ENCODE results near the gene HPCAL1. TPM values are rescaled to one million over a fixed set of nuclear protein-coding genes. Genes with fewer than 3 reads are reported as not detected.

The HPCAL1 gene
- polyA plus RNA-seq, 3 donors, result 20.4 to 37.3 (median 28.5) TPM

DNA sequence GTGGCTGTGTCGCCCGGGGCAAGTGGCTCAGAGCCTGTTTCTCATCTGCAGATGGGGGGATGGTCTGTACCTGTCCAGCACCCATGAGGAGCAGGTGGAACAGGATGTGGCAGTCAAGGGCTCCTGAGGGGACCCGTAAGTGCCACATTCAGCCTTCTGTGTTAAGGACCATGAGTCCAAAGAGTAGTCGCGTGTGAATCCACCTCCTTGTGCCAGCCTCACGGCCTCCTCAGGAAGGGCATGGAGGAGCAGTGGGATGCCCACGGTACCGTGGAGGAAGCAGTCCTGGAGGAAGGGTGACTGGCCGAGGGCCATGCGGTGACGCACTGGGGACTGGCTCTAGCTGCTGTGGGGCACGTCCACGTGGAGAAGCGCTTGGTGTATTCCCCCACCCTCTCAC, 84.3 kb downstream of the HPCAL1 start:
- DNase-seq (ENCODE audit: extremely low read depth in 1 of 11, low read depth in 9 of 11, low spot score in 4 of 11), result no peak

DNA sequence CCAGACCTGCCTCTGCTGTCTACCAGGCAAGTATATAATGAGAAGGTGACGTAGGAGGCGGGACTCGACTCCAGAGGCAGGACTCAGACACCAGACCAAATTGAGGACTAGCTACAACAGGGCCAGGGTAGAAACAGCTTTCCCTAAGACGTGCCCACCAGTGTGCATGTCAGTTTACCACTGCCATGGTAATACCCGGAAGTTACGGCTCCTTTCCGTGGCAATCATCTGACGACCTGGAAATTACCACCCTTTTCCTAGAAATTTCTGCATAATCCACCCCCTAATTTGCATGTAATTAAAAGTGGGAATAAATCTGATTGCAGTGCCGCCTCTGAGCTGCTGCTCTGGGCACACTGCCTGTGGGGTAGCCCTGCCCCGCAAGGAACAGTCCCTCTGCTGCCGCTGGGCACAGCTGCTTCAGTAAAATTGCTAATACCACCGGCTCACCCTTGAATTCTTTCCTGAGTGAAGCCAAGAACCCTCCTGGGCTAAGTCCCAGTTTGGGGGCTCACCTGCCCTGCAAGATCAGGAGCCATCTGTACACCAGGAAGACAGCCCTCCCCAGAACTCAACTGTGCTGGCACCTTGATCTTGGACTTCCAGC, 86.4 kb downstream of the HPCAL1 start:
- DNase-seq (ENCODE audit: extremely low read depth in 1 of 11, low read depth in 9 of 11, low spot score in 4 of 11), result no peak

DNA sequence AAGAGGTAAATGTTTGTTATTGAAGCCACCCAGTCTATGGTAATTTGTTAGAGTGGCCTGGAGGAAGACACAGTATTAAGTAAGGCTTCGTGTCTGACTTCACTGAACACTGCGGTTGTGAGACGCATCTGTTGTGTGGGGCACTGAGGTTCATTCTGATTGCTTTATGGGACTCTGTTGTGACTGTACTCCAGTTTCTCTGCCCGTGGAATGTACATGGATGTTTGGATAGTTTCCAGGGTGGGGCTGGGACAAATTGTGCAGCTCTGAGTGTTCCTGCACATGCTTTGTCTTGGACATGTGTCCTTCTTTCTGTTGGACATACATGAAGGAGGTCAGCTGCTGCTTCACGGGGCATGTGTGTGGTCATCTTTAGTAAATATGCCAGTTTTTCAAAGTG, 86.9 kb downstream of the HPCAL1 start:
- no peak for DNase-seq (ENCODE audit: extremely low read depth in 1 of 11, low read depth in 9 of 11, low spot score in 4 of 11)

GRCh38 chr2:10390369-10390801, 87.7 kb downstream of the HPCAL1 start:
- no peak for DNase-seq (ENCODE audit: extremely low read depth in 1 of 11, low read depth in 9 of 11, low spot score in 4 of 11)

- DNase-seq (ENCODE audit: extremely low read depth in 1 of 11, low read depth in 9 of 11, low spot score in 4 of 11), result no peak
These were observed 89.4 kb downstream of the HPCAL1 start for GRCh38 chr2:10392100-10392499.

DNA sequence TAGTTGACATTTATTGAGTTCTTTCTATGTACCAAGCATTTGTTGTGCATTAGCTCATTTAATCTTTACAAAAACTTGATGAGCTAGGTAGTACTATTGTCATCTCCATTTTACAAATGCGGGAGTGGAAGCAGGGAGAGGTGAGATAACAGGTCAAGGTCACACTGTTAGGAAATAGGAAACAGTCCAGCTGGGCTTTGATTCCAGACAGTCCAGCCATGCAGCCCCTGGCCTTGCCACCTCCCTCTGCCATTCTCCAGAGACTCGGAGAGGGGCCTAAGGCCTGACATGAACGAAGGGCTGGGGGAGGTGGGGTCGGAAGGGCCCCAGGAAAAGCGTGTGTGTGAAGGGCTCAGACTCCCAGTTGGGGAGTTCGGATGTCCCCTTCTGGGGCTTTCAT, 89.8 kb downstream of the HPCAL1 start:
- no peak for DNase-seq (ENCODE audit: extremely low read depth in 1 of 11, low read depth in 9 of 11, low spot score in 4 of 11)

DNA sequence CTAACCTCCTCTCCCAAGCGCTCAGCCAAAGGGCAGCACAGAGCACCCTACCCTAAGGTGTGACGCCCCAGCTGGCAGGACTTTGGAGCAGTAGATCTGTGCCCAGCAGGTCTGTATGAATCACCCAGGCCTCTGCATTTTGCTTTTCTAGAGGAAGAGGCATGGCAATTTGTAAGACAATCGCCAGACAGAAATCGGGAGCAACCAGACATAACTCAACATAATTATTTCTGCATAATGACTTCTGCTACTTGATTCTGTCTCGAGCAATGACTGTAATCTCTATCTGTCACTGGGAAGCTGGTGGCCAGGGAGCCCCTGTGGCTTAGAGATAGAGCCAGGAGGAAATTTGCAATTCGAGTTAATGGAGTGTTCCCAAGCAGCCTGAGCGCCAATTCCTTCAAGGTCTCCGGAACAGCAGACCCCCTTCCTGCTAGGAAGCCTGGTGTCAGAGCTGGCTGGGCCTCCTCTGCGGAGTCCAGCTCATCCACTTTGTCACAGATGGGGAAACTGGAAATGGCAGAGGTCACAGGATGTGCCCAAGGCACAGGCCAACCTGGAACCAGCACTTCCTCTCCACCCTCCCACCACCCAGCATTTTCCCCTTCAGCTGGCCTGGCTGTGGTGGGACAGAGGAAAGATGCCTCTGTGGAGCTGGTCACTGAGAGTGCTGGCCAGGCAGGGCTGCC, 90.4 kb downstream of the HPCAL1 start:
- no peak for DNase-seq (ENCODE audit: extremely low read depth in 1 of 11, low read depth in 9 of 11, low spot score in 4 of 11)

DNA sequence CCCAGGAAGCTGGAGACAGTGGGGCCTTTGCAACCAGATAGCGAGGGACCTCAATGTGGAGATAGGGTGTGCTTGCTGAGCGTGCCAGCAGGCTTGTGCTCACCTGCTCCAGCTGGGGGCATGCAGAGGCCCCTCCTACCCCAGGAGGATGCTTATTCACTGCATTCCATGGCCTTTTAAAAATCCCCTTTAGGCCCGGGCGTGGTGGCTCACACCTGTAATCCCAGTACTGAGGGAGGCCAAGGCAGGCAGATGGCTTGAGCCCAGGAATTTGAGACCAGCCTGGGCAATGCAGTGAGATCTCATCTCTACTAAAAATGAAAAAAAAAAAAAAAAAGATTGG, 90.9 kb downstream of the HPCAL1 start:
- DNase-seq (ENCODE audit: extremely low read depth in 1 of 11, low read depth in 9 of 11, low spot score in 4 of 11), result no peak

DNA sequence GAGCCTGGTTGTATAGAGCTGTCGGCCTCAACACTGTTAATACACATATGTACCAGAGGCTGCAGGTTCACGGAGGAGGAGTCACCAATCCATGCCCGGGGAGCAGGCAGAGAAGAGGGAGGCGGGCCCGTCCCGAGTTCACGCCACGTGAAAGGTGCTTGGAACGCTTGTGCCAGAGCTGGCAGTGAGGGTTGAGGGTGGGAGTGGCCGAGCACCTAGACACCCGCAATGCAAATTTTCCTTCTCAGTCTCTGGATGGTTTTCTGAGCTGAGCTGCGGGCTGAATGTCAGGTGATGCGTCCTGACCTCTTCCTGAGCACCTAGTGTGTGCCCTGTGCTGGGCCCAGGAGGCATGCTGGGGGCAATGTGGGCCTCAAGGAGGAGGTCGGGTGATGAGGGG, 93.2 kb downstream of the HPCAL1 start:
- DNase-seq (ENCODE audit: extremely low read depth in 1 of 11, low read depth in 9 of 11, low spot score in 4 of 11), result no peak

GRCh38 chr2:10396464-10396863, 93.8 kb downstream of the HPCAL1 start:
- DNase-seq (ENCODE audit: extremely low read depth in 1 of 11, low read depth in 9 of 11, low spot score in 4 of 11), result no peak

GRCh38 chr2:10397297-10397875, 94.7 kb downstream of the HPCAL1 start:
- DNase-seq (ENCODE audit: extremely low read depth in 1 of 11, low read depth in 9 of 11, low spot score in 4 of 11), result no peak

GRCh38 chr2:10397878-10398277, 95.2 kb downstream of the HPCAL1 start:
- DNase-seq (ENCODE audit: extremely low read depth in 1 of 11, low read depth in 9 of 11, low spot score in 4 of 11), result no peak

- no peak for DNase-seq (ENCODE audit: extremely low read depth in 1 of 11, low read depth in 9 of 11, low spot score in 4 of 11)
These were observed 95.8 kb downstream of the HPCAL1 start for GRCh38 chr2:10398496-10398895.

DNA sequence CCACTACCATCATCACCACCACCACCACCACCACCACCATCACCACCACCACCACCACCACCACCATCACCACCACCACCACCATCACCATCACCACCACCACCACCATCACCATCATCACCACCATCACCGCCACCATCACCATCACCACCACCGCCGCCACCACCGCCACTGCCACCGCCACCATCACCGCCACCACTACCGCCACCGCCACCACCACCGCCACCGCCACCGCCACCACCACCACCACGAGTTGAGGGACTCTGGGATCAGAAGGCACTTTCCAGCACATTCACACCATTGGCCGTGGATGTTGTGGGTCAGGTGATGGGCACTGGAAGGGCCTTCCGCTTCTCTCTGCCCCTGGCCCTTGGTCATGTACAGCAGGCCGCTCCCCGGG, 96.7 kb downstream of the HPCAL1 start:
- DNase-seq (ENCODE audit: extremely low read depth in 1 of 11, low read depth in 9 of 11, low spot score in 4 of 11), result no peak

- no peak for DNase-seq (ENCODE audit: extremely low read depth in 1 of 11, low read depth in 9 of 11, low spot score in 4 of 11)
These were observed 97.3 kb downstream of the HPCAL1 start for GRCh38 chr2:10400002-10400401.

DNA sequence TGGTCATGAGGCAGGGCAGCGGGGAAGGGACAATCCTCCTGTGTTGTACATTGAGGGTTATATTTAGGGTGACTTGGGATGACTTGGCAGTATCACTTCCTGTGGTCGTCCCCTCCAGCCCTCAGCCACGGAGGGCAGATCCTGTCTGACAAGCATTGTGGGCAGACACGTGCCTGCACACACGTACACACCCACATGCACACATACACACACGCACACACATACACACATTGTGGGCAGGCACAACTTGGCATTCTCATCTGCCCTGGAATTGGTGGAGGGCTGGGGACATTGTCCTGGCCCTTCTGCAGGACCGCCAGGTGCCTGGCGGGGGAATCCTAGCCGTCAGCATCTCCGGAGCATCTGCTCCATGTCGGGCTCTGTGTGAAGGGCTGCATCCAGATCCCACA, 97.9 kb downstream of the HPCAL1 start:
- DNase-seq (ENCODE audit: extremely low read depth in 1 of 11, low read depth in 9 of 11, low spot score in 4 of 11), result no peak

GRCh38 chr2:10400978-10401951, 98.6 kb downstream of the HPCAL1 start:
- no peak for DNase-seq (ENCODE audit: extremely low read depth in 1 of 11, low read depth in 9 of 11, low spot score in 4 of 11)

DNA sequence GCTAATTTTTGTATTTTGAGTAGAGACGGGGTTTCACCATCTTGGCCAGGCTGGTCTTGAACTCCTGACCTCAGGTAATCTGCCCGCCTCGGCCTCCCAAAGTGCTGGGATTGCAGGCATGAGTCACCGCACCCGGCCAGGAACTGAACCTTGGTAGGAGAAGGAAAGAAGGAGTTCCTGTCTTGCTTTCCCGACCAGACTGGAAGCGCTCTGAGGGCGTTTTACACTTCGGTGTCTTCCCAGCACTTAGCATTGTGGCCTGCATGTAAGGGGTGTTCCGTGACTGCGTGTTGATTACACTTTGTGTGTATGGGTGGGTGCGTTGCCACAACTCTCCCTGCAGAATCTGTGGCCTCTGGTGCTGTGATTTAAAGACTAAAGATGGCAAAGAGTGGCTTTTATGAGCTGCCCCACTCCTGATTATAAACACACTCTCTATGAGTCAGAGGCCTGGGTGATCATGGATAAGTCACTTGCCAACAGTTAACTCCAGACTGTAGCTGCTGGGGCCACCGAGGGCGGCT, 99.4 kb downstream of the HPCAL1 start:
- DNase-seq (ENCODE audit: extremely low read depth in 1 of 11, low read depth in 9 of 11, low spot score in 4 of 11), result no peak

DNA sequence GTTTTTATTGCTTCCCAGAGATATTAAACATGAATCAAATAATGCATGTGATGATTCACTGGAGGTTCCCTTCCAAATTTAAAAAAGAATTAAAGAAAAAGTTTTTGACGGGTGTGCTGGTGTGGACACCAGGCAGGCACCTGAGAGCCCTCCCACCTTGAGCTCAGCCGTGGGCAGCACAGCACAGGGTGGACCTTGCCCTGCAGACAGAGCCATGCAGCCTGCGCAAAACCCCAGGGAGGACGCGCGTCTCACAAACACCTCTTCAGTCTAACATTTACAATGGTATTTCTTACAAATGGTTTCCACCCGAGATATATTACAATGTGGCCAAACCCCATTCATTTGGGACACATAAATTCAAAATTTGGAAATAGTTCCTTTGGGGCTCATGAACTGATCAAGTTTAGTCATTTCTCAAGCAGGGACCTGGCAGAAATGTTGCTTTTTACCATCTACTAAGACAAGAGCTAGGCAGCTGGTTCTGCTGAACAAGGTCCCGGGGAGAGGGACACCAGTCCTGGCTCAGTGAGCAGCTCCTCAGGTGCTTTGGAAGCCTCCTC, 100.0 kb downstream of the HPCAL1 start:
- DNase-seq (ENCODE audit: extremely low read depth in 1 of 11, low read depth in 9 of 11, low spot score in 4 of 11), result no peak
